Measurements from ENCODE around the gene TBX5.
A peak's percentile ranks its signal among the peaks of the same experiment; 100 is the strongest.

Gene TBX5

GRCh38 chr12:114430306-114430705, 24.4 kb upstream of the TBX5 start:
- no peak for DNase-seq (ENCODE audit: low spot score)

GRCh38 chr12:114425031-114425626, 19.2 kb upstream of the TBX5 start:
- DNase-seq (ENCODE audit: low spot score) = peak; percentile 54

- no peak for DNase-seq (ENCODE audit: low spot score)
These were observed 15.0 kb upstream of the TBX5 start for GRCh38 chr12:114420944-114421335.

GRCh38 chr12:114420182-114420943, 14.4 kb upstream of the TBX5 start:
- DNase-seq (ENCODE audit: low spot score) = no peak

- DNase-seq (ENCODE audit: low spot score) = no peak
These were observed 10.1 kb upstream of the TBX5 start for GRCh38 chr12:114416028-114416427.

GRCh38 chr12:114415525-114415868, 9.6 kb upstream of the TBX5 start:
- DNase-seq (ENCODE audit: low spot score) = no peak

GRCh38 chr12:114414866-114415524, 9.1 kb upstream of the TBX5 start:
- no peak for DNase-seq (ENCODE audit: low spot score)

GRCh38 chr12:114414031-114414865, 8.3 kb upstream of the TBX5 start:
- DNase-seq (ENCODE audit: low spot score) = no peak

- DNase-seq (ENCODE audit: low spot score) = no peak
These were observed 7.1 kb upstream of the TBX5 start for GRCh38 chr12:114412825-114413749.

- no peak for DNase-seq (ENCODE audit: low spot score)
These were observed 6.4 kb upstream of the TBX5 start for GRCh38 chr12:114412307-114412706.

- no peak for DNase-seq (ENCODE audit: low spot score)
These were observed 5.3 kb upstream of the TBX5 start for GRCh38 chr12:114411071-114411837.

- no peak for DNase-seq (ENCODE audit: low spot score)
These were observed 4.1 kb upstream of the TBX5 start for GRCh38 chr12:114409852-114410600.

- DNase-seq (ENCODE audit: low spot score) = no peak
These were observed 3.2 kb upstream of the TBX5 start for GRCh38 chr12:114408886-114409851.

GRCh38 chr12:114408471-114408885, 2.5 kb upstream of the TBX5 start:
- no peak for DNase-seq (ENCODE audit: low spot score)

GRCh38 chr12:114407842-114408411, 2.0 kb upstream of the TBX5 start:
- no peak for DNase-seq (ENCODE audit: low spot score)

GRCh38 chr12:114406984-114407841, 1.3 kb upstream of the TBX5 start:
- no peak for DNase-seq (ENCODE audit: low spot score)

GRCh38 chr12:114406316-114406983, 506 bp upstream of the TBX5 start:
- DNase-seq (ENCODE audit: low spot score) = no peak
